ENCODE measurements around the gene PLAC1.

PLAC1 gene

DNA sequence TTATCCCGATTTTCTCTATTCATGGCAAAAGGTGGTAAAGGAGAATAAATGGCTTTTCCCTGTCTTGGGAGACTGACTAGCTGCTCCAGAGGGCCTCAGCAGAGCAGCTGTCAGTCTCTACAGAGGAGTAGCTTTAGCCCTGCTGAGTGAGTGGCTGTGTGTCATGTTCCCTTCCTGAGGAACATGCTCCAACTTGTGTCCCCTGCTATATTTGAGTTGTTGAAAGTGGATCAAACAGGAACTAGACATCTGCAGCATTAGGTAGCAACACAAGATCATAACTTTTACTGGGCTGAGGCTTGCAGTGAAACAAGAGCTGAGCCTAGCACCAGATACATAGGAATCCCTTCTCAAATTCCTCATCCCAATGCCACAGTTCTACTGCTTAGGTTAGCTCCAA lies 26.7 kb upstream of the PLAC1 start:
- no peak for TF ChIP-seq CTCF (IDR thresholded peaks at IDR 0.05)
- Mint-ChIP-seq H3K9me3 (peaks cover 38% of the 10 kb centered on the region), H3K27me3 (ENCODE audit: low read depth, poor library complexity) (no peaks in the 10 kb centered on the region), H3K4me3 (no peak overlapping the region), H3K4me1 (peaks cover 19% of the 10 kb centered on the region), H3K27ac (no peak overlapping the region), H3K36me3 (ENCODE audit: low read depth) (no peaks in the 10 kb centered on the region)
- no peak for DNase-seq

- no peak overlapping the region for H3K27ac Mint-ChIP-seq
- DNase-seq, result no peak
- peaks cover 12% of the 10 kb centered on the region for H3K4me1 Mint-ChIP-seq
- no peak for TF ChIP-seq CTCF (IDR thresholded peaks at IDR 0.05)
- no peak overlapping the region for H3K4me3 Mint-ChIP-seq
- no peaks in the 10 kb centered on the region for H3K27me3 Mint-ChIP-seq (ENCODE audit: low read depth, poor library complexity)
- H3K9me3 Mint-ChIP-seq, result peaks cover 44% of the 10 kb centered on the region
- no peaks in the 10 kb centered on the region for H3K36me3 Mint-ChIP-seq (ENCODE audit: low read depth)
Observed at GRCh38 chrX:134683351-134684005, 25.2 kb upstream of the PLAC1 start.

DNA sequence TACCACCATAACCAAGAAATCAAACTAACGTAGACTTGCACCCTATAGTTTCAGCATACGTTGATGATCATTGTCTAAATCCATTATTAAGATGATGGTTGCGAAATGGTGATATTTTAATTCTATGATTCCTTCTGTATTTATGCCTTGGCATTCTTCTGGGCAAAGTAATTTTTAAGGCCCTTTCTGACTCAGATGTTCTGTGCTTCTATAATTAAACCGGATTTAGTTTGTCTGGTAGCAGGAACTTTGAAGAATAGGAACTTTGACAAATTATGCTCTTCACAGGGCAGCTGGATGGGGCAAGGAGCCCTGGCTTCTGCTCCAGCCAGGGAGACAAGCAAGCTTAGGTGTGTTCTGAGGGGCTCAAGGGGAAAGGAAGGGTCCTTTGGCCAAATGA lies 23.8 kb upstream of the PLAC1 start:
- peaks cover 52% of the 10 kb centered on the region for H3K9me3 Mint-ChIP-seq
- no peak for DNase-seq
- H3K36me3 Mint-ChIP-seq (ENCODE audit: low read depth), result no peaks in the 10 kb centered on the region
- no peak for TF ChIP-seq CTCF (IDR thresholded peaks at IDR 0.05)
- peaks cover 12% of the 10 kb centered on the region for H3K4me1 Mint-ChIP-seq
- no peaks in the 10 kb centered on the region for H3K27me3 Mint-ChIP-seq (ENCODE audit: low read depth, poor library complexity)
- H3K4me3 Mint-ChIP-seq, result no peak overlapping the region
- no peak overlapping the region for H3K27ac Mint-ChIP-seq

- peaks cover 39% of the 10 kb centered on the region for H3K9me3 Mint-ChIP-seq
- TF ChIP-seq CTCF (IDR thresholded peaks at IDR 0.05), result no peak
- peaks cover 5% of the 10 kb centered on the region for H3K4me1 Mint-ChIP-seq
- H3K4me3 Mint-ChIP-seq, result no peak overlapping the region
- no peak overlapping the region for H3K27ac Mint-ChIP-seq
- DNase-seq, result no peak
- H3K27me3 Mint-ChIP-seq (ENCODE audit: low read depth, poor library complexity), result no peaks in the 10 kb centered on the region
- H3K36me3 Mint-ChIP-seq (ENCODE audit: low read depth), result no peaks in the 10 kb centered on the region
Observed at GRCh38 chrX:134679644-134680043, 21.4 kb upstream of the PLAC1 start.

GRCh38 chrX:134679221-134679620 lies 20.9 kb upstream of the PLAC1 start:
- Mint-ChIP-seq H3K27ac (no peak overlapping the region), H3K27me3 (ENCODE audit: low read depth, poor library complexity) (no peaks in the 10 kb centered on the region), H3K36me3 (ENCODE audit: low read depth) (no peaks in the 10 kb centered on the region), H3K4me1 (peaks cover 5% of the 10 kb centered on the region), H3K9me3 (peaks cover 35% of the 10 kb centered on the region), H3K4me3 (no peak overlapping the region)
- TF ChIP-seq CTCF (IDR thresholded peaks at IDR 0.05), result no peak
- DNase-seq, result no peak

GRCh38 chrX:134677332-134677731 lies 19.1 kb upstream of the PLAC1 start:
- Mint-ChIP-seq H3K4me3 (no peak overlapping the region), H3K36me3 (ENCODE audit: low read depth) (no peaks in the 10 kb centered on the region), H3K4me1 (peaks cover 23% of the 10 kb centered on the region), H3K27ac (no peak overlapping the region), H3K9me3 (peaks cover 28% of the 10 kb centered on the region), H3K27me3 (ENCODE audit: low read depth, poor library complexity) (no peaks in the 10 kb centered on the region)
- TF ChIP-seq CTCF (IDR thresholded peaks at IDR 0.05), result no peak
- no peak for DNase-seq

Data from nephron progenitor cell (in vitro differentiated cells).